ENCODE measurements around the gene SLC25A23. TPM values are rescaled to one million over a fixed set of nuclear protein-coding genes. Genes with fewer than 3 reads are reported as not detected.

The SLC25A23 gene
- polyA plus RNA-seq, 1 donor: 27.9 TPM

GRCh38 chr19:6467384-6467783 is 7.8 kb upstream of the SLC25A23 start:
- no CpG with 5 or more reads among the region's 8 CpGs for WGBS (ENCODE audit: insufficient coverage, low lambda C conversion rate)
- H3K4me3 ChIP-seq (ENCODE audit: low read length): no peak overlapping the region
- peaks cover 11% of the 10 kb centered on the region for H3K27me3 ChIP-seq (ENCODE audit: control insufficient read depth, insufficient read depth, low read length)
- no peak overlapping the region for H3K27ac ChIP-seq (ENCODE audit: low read length)
- H3K4me1 ChIP-seq (ENCODE audit: control insufficient read depth, insufficient read depth, low read length): peaks cover 8% of the 10 kb centered on the region
- no peak for DNase-seq
- H3K36me3 ChIP-seq (ENCODE audit: control insufficient read depth, insufficient read depth, low read length): peaks cover 18% of the 10 kb centered on the region
- no peaks in the 10 kb centered on the region for H3K9me3 ChIP-seq (ENCODE audit: control insufficient read depth, low read depth, low read length)

- no peaks in the 10 kb centered on the region for H3K9me3 ChIP-seq (ENCODE audit: control insufficient read depth, low read depth, low read length)
- peaks cover 18% of the 10 kb centered on the region for H3K36me3 ChIP-seq (ENCODE audit: control insufficient read depth, insufficient read depth, low read length)
- WGBS (ENCODE audit: insufficient coverage, low lambda C conversion rate): no CpG with 5 or more reads among the region's 21 CpGs
These were observed 7.1 kb upstream of the SLC25A23 start for GRCh38 chr19:6466526-6467248.

GRCh38 chr19:6465663-6466062 is 6.1 kb upstream of the SLC25A23 start:
- Histone ChIP-seq H3K4me3 (ENCODE audit: low read length) (no peak overlapping the region), H3K36me3 (ENCODE audit: control insufficient read depth, insufficient read depth, low read length) (peaks cover 18% of the 10 kb centered on the region), H3K4me1 (ENCODE audit: control insufficient read depth, insufficient read depth, low read length) (peaks cover 8% of the 10 kb centered on the region), H3K9me3 (ENCODE audit: control insufficient read depth, low read depth, low read length) (no peaks in the 10 kb centered on the region), H3K27ac (ENCODE audit: low read length) (no peak overlapping the region), H3K27me3 (ENCODE audit: control insufficient read depth, insufficient read depth, low read length) (peaks cover 11% of the 10 kb centered on the region)
- WGBS (ENCODE audit: insufficient coverage, low lambda C conversion rate): 100% methylated on average over 1 of the region's 8 CpGs
- no peak for DNase-seq

More at GRCh38 chr19:6466526-6467248, 7.1 kb upstream of the SLC25A23 start:
- Histone ChIP-seq H3K27me3 (ENCODE audit: control insufficient read depth, insufficient read depth, low read length) (peaks cover 11% of the 10 kb centered on the region), H3K4me1 (ENCODE audit: control insufficient read depth, insufficient read depth, low read length) (peaks cover 8% of the 10 kb centered on the region), H3K27ac (ENCODE audit: low read length) (no peak overlapping the region), H3K4me3 (ENCODE audit: low read length) (no peak overlapping the region)
- no peak for DNase-seq

DNA sequence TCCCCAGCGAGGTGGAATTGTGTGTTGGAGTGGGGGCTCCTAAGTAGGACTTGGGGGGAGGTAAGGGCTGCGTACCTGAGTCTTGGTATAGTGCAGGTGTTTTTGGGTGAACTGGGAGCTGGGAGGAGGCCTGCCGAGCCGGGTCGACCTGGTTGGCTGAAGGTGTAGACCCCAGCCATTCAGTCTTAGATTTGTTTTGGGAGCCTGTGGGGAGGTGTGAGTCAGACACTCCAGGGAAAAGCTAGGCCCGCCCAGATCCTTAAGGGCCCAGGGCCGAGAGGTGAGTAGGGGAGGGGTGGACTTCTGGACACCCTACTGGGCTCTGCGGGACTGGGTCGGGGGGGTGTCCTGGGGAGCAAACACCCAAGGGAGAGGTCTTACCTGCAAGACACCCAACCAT is 5.4 kb upstream of the SLC25A23 start:
- DNase-seq: peak in 1 of 2 donors; percentile 25
- WGBS (ENCODE audit: insufficient coverage, low lambda C conversion rate): no CpG with 5 or more reads among the region's 9 CpGs
- H3K36me3 ChIP-seq (ENCODE audit: control insufficient read depth, insufficient read depth, low read length): peaks cover 18% of the 10 kb centered on the region
- no peaks in the 10 kb centered on the region for H3K9me3 ChIP-seq (ENCODE audit: control insufficient read depth, low read depth, low read length)
- peaks cover 11% of the 10 kb centered on the region for H3K27me3 ChIP-seq (ENCODE audit: control insufficient read depth, insufficient read depth, low read length)
- peaks cover 8% of the 10 kb centered on the region for H3K4me1 ChIP-seq (ENCODE audit: control insufficient read depth, insufficient read depth, low read length)
- H3K27ac ChIP-seq (ENCODE audit: low read length): peak overlapping the region; percentile 84
- H3K4me3 ChIP-seq (ENCODE audit: low read length): peak overlapping the region; percentile 80

DNA sequence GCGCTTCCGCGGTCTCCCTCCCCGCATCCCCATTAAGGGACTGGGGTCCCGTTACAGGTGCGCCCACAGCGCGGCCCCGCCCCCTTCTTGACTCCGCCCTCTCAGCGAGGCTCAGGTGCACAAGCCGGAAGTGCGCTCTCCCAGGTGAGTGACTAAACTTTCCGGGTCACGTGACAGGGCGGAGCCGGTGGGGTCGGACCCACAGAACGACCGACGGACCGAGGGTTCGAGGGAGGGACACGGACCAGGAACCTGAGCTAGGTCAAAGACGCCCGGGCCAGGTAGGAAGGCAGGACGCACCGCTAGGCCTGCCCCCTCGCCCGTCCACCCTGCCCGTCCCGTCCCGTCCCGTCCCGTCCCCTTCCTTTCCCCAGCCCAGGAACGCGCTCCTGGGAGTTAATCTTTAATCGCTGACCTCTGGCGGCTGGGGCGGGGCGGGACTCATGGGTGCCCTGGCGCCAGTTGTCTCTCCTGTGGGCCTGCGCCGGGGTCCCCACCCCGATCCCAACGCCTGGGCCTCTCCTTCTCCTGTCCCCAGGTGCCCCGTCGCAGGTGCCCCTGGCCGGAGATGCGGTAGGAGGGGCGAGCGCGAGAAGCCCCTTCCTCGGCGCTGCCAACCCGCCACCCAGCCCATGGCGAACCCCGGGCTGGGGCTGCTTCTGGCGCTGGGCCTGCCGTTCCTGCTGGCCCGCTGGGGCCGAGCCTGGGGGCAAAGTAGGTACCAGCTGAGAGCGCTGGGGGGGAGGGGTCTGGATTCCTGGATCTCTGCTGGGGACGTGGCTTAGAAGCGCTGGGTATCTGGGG is 4.7 kb upstream of the SLC25A23 start, which contains the start of gene CRB3:
CRB3 (plus strand) TSS at position 202 of the 804 bp plus-strand sequence; CDS start at position 633, 431 bp downstream.
- H3K27ac ChIP-seq (ENCODE audit: low read length): peak within 1 kb of the TSS; percentile 84
- no peaks in the 10 kb centered on the region for H3K9me3 ChIP-seq (ENCODE audit: control insufficient read depth, low read depth, low read length)
- peaks cover 18% of the 10 kb centered on the region for H3K36me3 ChIP-seq (ENCODE audit: control insufficient read depth, insufficient read depth, low read length)
- H3K4me3 ChIP-seq (ENCODE audit: low read length): peak within 1 kb of the TSS; percentile 80
- peak; percentile 94 to 97 for DNase-seq
- H3K4me1 ChIP-seq (ENCODE audit: control insufficient read depth, insufficient read depth, low read length): peaks cover 8% of the 10 kb centered on the region
- WGBS (ENCODE audit: insufficient coverage, low lambda C conversion rate): no CpG with 5 or more reads among the region's 65 CpGs
- peaks cover 11% of the 10 kb centered on the region for H3K27me3 ChIP-seq (ENCODE audit: control insufficient read depth, insufficient read depth, low read length)

DNA sequence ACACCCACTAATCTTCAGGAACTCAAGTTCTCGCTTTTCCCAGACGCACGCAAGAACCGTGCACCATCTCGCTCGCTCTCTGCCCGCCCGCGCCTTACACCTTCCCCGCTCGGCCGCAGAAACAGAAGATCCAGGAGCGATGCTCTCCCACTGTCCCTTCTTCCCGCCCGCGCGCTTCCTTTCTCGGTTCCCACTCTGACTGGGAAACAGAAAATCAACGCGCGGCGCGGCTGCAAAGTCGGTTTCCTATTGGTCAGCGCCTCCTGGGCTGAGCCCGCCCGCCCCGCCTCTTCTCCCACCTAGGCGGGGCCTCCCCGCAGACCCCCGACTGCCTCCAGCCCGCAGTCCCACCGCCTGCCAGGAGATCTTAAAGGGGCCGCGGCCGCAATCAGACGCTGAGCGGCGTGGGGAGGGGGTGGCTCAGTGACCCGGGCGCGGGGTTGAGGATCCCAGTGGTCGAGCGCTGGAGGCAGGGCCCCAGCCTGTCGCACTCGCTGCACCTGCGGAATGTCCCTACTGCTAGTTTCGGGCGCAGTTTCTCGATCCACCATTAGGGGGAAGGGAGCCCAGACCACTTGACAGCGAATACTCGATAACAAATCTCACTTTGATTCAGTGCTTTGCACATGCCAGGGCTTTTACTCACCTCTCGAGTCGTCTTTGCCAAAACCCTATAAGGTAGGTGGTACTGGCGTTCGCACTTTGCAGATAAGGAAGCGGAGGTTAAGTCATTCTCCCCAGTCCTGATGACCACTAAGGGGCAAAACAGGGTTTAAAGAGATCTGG is 700 bp upstream of the SLC25A23 start:
- DNase-seq: peak; percentile 97 to 99
- H3K36me3 ChIP-seq (ENCODE audit: control insufficient read depth, insufficient read depth, low read length): peaks cover 9% of the 10 kb centered on the region
- peak overlapping the region; percentile 99 for H3K27ac ChIP-seq (ENCODE audit: low read length)
- H3K27me3 ChIP-seq (ENCODE audit: control insufficient read depth, insufficient read depth, low read length): peaks cover 11% of the 10 kb centered on the region
- peaks cover 9% of the 10 kb centered on the region for H3K4me1 ChIP-seq (ENCODE audit: control insufficient read depth, insufficient read depth, low read length)
- no peaks in the 10 kb centered on the region for H3K9me3 ChIP-seq (ENCODE audit: control insufficient read depth, low read depth, low read length)
- no CpG with 5 or more reads among the region's 57 CpGs for WGBS (ENCODE audit: insufficient coverage, low lambda C conversion rate)
- peak overlapping the region; percentile 73 for H3K4me3 ChIP-seq (ENCODE audit: low read length)

DNA sequence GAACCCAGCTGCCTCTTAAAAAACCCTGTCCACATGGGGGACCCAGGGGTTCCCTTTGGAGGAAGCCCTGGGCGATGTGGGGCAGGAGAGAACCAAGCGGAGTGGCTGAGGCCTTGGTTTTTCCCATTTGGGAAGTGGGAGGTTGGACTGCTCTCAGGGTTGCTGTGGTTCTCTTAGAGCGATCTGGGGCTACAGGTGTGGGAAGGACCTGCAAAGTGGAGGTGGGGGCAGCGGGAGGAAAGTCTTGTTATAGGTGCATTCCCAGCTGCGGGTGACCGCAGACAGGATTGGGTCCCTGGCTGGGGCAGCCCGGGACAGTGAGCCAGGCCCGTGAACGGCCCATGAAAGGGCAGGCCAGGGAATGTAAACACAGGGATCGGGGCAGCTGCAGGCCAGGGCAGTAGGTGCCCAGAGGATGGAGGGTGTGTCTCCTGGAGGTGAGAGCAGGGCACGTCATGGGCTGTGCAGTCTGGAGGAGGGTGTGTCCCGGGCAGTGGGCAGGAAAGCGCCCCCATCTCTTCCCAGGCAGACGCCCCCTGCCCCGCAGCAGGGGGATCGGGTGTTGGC is 814 bp downstream of the SLC25A23 start:
- Histone ChIP-seq H3K36me3 (ENCODE audit: control insufficient read depth, insufficient read depth, low read length) (peaks cover 20% of the 10 kb centered on the region), H3K27me3 (ENCODE audit: control insufficient read depth, insufficient read depth, low read length) (no peaks in the 10 kb centered on the region), H3K4me3 (ENCODE audit: low read length) (peak overlapping the region; percentile 73), H3K27ac (ENCODE audit: low read length) (no peak overlapping the region), H3K4me1 (ENCODE audit: control insufficient read depth, insufficient read depth, low read length) (peaks cover 6% of the 10 kb centered on the region), H3K9me3 (ENCODE audit: control insufficient read depth, low read depth, low read length) (peaks cover 8% of the 10 kb centered on the region)
- peak; percentile 16 to 18 for DNase-seq
- WGBS (ENCODE audit: insufficient coverage, low lambda C conversion rate): no CpG with 5 or more reads among the region's 16 CpGs

GRCh38 chr19:6457958-6458694 is 1.5 kb downstream of the SLC25A23 start:
- Histone ChIP-seq H3K27me3 (ENCODE audit: control insufficient read depth, insufficient read depth, low read length) (no peaks in the 10 kb centered on the region), H3K4me3 (ENCODE audit: low read length) (no peak overlapping the region), H3K9me3 (ENCODE audit: control insufficient read depth, low read depth, low read length) (peaks cover 9% of the 10 kb centered on the region), H3K27ac (ENCODE audit: low read length) (no peak overlapping the region), H3K36me3 (ENCODE audit: control insufficient read depth, insufficient read depth, low read length) (peaks cover 21% of the 10 kb centered on the region), H3K4me1 (ENCODE audit: control insufficient read depth, insufficient read depth, low read length) (peaks cover 6% of the 10 kb centered on the region)
- no peak for DNase-seq
- WGBS (ENCODE audit: insufficient coverage, low lambda C conversion rate): no CpG with 5 or more reads among the region's 17 CpGs

DNA sequence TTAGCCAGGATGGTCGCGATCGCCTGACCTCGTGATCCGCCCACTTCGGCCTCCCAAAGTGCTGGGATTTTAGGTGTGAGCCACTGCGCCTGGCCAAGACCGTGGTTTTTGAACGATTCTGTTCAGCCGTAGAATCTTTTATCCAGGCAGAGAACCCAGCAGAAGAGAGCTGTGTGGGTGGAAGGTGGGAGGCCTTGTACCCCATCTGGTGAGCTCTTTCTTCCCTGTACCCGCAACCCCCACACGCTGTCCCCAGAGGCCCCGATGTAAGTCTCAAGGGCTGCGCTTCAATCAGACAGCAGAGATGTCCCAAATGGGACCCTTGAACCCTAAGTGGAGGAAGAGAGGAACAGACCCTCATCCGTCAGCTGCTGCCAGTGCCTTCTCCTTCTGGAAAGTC is 3.7 kb downstream of the SLC25A23 start:
- no peaks in the 10 kb centered on the region for H3K27me3 ChIP-seq (ENCODE audit: control insufficient read depth, insufficient read depth, low read length)
- peaks cover 30% of the 10 kb centered on the region for H3K36me3 ChIP-seq (ENCODE audit: control insufficient read depth, insufficient read depth, low read length)
- no peak overlapping the region for H3K4me3 ChIP-seq (ENCODE audit: low read length)
- H3K27ac ChIP-seq (ENCODE audit: low read length): no peak overlapping the region
- no CpG with 5 or more reads among the region's 15 CpGs for WGBS (ENCODE audit: insufficient coverage, low lambda C conversion rate)
- peaks cover 9% of the 10 kb centered on the region for H3K9me3 ChIP-seq (ENCODE audit: control insufficient read depth, low read depth, low read length)
- no peak for DNase-seq
- peaks cover 6% of the 10 kb centered on the region for H3K4me1 ChIP-seq (ENCODE audit: control insufficient read depth, insufficient read depth, low read length)

Measured in large intestine (tissue), 3 donors.